ENCODE measurements around the gene DENND5B.

DENND5B gene

DNA sequence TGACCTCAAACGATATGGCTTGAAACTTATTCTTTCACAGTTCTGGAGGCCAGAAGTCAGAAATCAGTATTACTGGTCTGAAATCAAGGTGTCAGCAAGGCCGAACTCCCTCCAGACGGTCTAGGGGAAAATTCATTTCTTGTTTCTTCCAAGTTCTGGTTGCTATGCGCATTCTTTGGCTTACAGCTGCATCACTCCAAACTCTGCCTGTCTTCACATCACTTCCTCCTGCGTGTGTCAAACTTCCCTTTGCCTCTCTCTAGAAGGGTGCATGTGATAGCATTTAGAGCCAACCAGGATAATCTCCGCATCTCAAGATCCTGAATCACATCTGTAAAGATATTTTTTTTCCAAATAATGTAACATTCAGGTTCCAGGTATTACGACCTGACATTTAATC is 62.8 kb downstream of the DENND5B start (continued):
- TF ChIP-seq, protein P1, sequence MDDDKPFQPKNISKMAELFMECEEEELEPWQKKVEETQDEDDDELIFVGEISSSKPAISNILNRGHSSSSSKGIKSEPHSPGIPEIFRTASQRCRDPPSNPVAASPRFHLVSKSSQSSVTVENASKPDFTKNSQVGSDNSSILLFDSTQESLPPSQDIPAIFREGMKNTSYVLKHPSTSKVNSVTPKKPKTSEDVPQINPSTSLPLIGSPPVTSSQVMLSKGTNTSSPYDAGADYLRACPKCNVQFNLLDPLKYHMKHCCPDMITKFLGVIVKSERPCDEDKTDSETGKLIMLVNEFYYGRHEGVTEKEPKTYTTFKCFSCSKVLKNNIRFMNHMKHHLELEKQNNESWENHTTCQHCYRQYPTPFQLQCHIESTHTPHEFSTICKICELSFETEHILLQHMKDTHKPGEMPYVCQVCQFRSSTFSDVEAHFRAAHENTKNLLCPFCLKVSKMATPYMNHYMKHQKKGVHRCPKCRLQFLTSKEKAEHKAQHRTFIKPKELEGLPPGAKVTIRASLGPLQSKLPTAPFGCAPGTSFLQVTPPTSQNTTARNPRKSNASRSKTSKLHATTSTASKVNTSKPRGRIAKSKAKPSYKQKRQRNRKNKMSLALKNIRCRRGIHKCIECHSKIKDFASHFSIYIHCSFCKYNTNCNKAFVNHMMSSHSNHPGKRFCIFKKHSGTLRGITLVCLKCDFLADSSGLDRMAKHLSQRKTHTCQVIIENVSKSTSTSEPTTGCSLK (tag by site-specific recombination; IDR thresholded peaks at IDR 0.05): no peak

DNA sequence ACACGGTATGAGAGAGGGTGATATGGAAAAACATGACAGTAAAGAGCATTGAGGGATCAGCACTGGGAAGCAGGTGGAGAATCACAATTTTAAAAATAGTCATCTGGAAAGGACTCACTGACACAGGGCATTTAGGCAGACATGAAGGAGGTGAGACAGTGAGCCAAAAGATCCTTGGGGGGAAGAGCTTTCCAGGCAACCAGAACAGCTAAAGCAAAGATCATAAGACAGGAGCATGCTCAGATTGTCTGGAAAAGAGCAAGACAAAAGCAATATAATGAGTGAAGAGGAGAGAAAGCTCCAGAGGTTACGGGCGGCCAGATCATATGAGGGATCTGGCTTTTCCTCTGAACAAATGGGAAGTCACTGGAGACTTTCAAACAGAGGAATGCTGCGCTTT is 63.9 kb downstream of the DENND5B start:
- Histone ChIP-seq H3K27ac (ENCODE audit: extremely low read depth, low read depth, low read length) (no peak overlapping the region), H3K9me3 (ENCODE audit: control insufficient read depth, insufficient read depth, low read depth, low read length) (no peaks in the 10 kb centered on the region), H3K36me3 (ENCODE audit: control insufficient read depth in 2 of 2, insufficient read depth in 1 of 2, low read length in 2 of 2) (no peaks in the 10 kb centered on the region), H3K4me1 (ENCODE audit: control insufficient read depth, insufficient read depth, low read length) (peaks cover 12% of the 10 kb centered on the region), H3K4me3 (ENCODE audit: low read depth, low read length) (no peak overlapping the region)
- ChIA-PET CTCF (no interaction called here), POLR2A (no interaction called here)
- TF ChIP-seq, protein P2, sequence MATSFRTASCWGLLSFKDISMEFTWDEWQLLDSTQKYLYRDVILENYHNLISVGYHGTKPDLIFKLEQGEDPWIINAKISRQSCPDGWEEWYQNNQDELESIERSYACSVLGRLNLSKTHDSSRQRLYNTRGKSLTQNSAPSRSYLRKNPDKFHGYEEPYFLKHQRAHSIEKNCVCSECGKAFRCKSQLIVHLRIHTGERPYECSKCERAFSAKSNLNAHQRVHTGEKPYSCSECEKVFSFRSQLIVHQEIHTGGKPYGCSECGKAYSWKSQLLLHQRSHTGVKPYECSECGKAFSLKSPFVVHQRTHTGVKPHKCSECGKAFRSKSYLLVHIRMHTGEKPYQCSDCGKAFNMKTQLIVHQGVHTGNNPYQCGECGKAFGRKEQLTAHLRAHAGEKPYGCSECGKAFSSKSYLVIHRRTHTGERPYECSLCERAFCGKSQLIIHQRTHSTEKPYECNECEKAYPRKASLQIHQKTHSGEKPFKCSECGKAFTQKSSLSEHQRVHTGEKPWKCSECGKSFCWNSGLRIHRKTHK (tag by site-specific recombination; IDR thresholded peaks at IDR 0.05): no peak
- TF ChIP-seq ZBTB17 (tag by site-specific recombination; IDR thresholded peaks at IDR 0.05) (peak; percentile 34; the same call in 1 of the 2 replicates), ZFP69B (tag by site-specific recombination; IDR thresholded peaks at IDR 0.05) (no peak), ZNF175 (tag by site-specific recombination; IDR thresholded peaks at IDR 0.05) (no peak), ZNF391 (tag by site-specific recombination; IDR thresholded peaks at IDR 0.05; ENCODE audit: borderline replicate concordance, low read depth) (no peak)

DNA sequence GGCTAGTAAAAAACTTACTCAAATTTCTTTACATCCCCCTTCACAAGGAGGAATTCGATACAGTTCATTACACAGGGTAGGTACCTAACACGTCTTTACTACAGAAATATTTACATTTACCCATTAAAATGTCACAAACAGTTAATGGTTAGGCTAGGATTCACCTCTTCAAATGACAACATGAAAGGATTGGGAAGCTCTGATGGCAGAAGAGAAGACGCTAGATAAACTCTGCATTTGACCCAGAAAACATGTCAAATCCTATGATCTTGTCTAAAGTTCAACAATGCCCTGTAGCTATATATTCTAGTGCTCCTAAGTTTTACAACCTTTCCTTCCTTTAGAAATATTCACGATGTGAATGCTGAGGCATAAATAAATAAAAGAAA is 64.8 kb downstream of the DENND5B start:
- no peak overlapping the region for H3K27ac ChIP-seq (ENCODE audit: extremely low read depth, low read depth, low read length)
- ChIA-PET POLR2A (no interaction called here), CTCF (interaction anchor here (0.6 kb wide), 1 partner anchor 577 kb away, joined by 3 read pairs; no protein-coding TSS in a partner anchor)
- peaks cover 13% of the 10 kb centered on the region for H3K4me1 ChIP-seq (ENCODE audit: control insufficient read depth, insufficient read depth, low read length)
- H3K4me3 ChIP-seq (ENCODE audit: low read depth, low read length): no peak overlapping the region
- no peaks in the 10 kb centered on the region for H3K36me3 ChIP-seq (ENCODE audit: control insufficient read depth in 2 of 2, insufficient read depth in 1 of 2, low read length in 2 of 2)
- H3K9me3 ChIP-seq (ENCODE audit: control insufficient read depth, insufficient read depth, low read depth, low read length): no peaks in the 10 kb centered on the region
- no peak for TF ChIP-seq ZNF629 (tag by site-specific recombination; IDR thresholded peaks at IDR 0.05)
- no peak for TF ChIP-seq ZSCAN23 (tag by site-specific recombination; IDR thresholded peaks at IDR 0.05)
- peak; percentile 30; the same call in 1 of the 2 replicates for TF ChIP-seq ZNF843 (tag by site-specific recombination; IDR thresholded peaks at IDR 0.05)
- peak; percentile 36; the same call in 1 of the 2 replicates for TF ChIP-seq OSR2 (tag by site-specific recombination; IDR thresholded peaks at IDR 0.05)
- no peak for TF ChIP-seq ZNF114 (tag by site-specific recombination; IDR thresholded peaks at IDR 0.05)
- no peak for TF ChIP-seq ZNF510 (tag by site-specific recombination; IDR thresholded peaks at IDR 0.05; ENCODE audit: insufficient replicate concordance)
- TF ChIP-seq FEZF1 (tag by site-specific recombination; IDR thresholded peaks at IDR 0.05): peak; percentile 20; the same call in 1 of the 2 replicates
- TF ChIP-seq, protein P3, sequence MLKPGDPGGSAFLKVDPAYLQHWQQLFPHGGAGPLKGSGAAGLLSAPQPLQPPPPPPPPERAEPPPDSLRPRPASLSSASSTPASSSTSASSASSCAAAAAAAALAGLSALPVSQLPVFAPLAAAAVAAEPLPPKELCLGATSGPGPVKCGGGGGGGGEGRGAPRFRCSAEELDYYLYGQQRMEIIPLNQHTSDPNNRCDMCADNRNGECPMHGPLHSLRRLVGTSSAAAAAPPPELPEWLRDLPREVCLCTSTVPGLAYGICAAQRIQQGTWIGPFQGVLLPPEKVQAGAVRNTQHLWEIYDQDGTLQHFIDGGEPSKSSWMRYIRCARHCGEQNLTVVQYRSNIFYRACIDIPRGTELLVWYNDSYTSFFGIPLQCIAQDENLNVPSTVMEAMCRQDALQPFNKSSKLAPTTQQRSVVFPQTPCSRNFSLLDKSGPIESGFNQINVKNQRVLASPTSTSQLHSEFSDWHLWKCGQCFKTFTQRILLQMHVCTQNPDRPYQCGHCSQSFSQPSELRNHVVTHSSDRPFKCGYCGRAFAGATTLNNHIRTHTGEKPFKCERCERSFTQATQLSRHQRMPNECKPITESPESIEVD (tag by site-specific recombination; IDR thresholded peaks at IDR 0.05): peak; percentile 60

DNA sequence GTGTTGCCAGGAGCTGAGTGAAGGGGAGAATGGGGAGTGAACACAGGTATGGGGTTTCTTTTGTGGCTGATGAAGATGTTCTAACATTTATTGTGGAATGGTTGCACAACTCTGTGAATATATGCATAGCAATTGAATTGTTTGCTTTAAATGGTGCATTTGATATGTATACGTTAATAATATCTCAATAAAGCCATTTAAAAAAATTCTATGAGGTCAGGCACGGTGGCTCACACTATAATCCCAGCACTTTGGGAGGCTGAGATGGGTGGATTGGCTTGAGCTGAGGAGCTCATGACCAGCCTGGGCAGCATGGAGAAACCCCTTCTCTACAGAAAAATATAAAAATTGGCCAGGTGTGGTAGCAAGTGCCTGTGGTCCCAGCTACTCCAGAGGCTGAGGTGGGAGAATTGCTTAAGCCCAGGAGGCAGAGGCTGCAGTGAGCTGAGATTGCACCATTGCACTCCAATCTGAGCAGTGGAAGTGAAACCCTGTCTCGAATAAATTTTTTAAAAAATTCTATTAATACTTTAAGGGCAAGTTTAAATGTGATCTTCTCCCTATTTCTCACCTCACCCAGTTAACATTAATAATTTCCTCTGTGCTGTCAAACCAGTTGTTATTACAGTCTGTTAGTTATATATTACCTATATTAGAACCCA is 65.3 kb downstream of the DENND5B start:
- H3K4me1 ChIP-seq (ENCODE audit: control insufficient read depth, insufficient read depth, low read length): peaks cover 13% of the 10 kb centered on the region
- H3K4me3 ChIP-seq (ENCODE audit: low read depth, low read length): no peak overlapping the region
- H3K9me3 ChIP-seq (ENCODE audit: control insufficient read depth, insufficient read depth, low read depth, low read length): no peaks in the 10 kb centered on the region
- ChIA-PET POLR2A (no interaction called here), CTCF (interaction anchor here (0.6 kb wide), 1 partner anchor 577 kb away, joined by 3 read pairs; no protein-coding TSS in a partner anchor)
- H3K27ac ChIP-seq (ENCODE audit: extremely low read depth, low read depth, low read length): no peak overlapping the region
- H3K36me3 ChIP-seq (ENCODE audit: control insufficient read depth in 2 of 2, insufficient read depth in 1 of 2, low read length in 2 of 2): no peaks in the 10 kb centered on the region
- no peak for TF ChIP-seq ZNF433 (tag by site-specific recombination; IDR thresholded peaks at IDR 0.05; ENCODE audit: low read depth)
- peak; percentile 92 for TF ChIP-seq ZNF664 (tag by site-specific recombination; IDR thresholded peaks at IDR 0.05)

All from HEK293 (cell line).